HG02885 (cell line): ENCODE results near the gene CMSS1.

ENCODE experiments used
- ATAC-seq: cut with Tn5 transposase; IDR thresholded peaks from one replicate; pipeline ENCODE4 v1.9.1; 2021; ENCODE audit warnings: mild to moderate bottlenecking; ENCODE audit not compliant: unreplicated experiment, poor library complexity

The CMSS1 gene

GRCh38 chr3:100009276-100010086 lies 191.8 kb downstream of the CMSS1 start:
- no peak for ATAC-seq

- ATAC-seq = no peak
These were observed 192.4 kb downstream of the CMSS1 start for GRCh38 chr3:100010087-100010417.

- no peak for ATAC-seq
These were observed 201.1 kb downstream of the CMSS1 start for GRCh38 chr3:100018806-100019205.

GRCh38 chr3:100019719-100020118 lies 202.1 kb downstream of the CMSS1 start:
- no peak for ATAC-seq

GRCh38 chr3:100020876-100021644 lies 203.4 kb downstream of the CMSS1 start:
- ATAC-seq = no peak

GRCh38 chr3:100022506-100022905 lies 204.8 kb downstream of the CMSS1 start:
- no peak for ATAC-seq

- ATAC-seq = no peak
These were observed 205.5 kb downstream of the CMSS1 start for GRCh38 chr3:100023150-100023549.

- ATAC-seq = no peak
These were observed 205.9 kb downstream of the CMSS1 start for GRCh38 chr3:100023595-100023994.

- no peak for ATAC-seq
These were observed 207.1 kb downstream of the CMSS1 start for GRCh38 chr3:100024520-100025303.

GRCh38 chr3:100027321-100027720 lies 209.7 kb downstream of the CMSS1 start:
- no peak for ATAC-seq

GRCh38 chr3:100029052-100029451 lies 211.4 kb downstream of the CMSS1 start:
- ATAC-seq = no peak

GRCh38 chr3:100029689-100030088 lies 212.0 kb downstream of the CMSS1 start:
- peak; percentile 43 for ATAC-seq

GRCh38 chr3:100030346-100030745 lies 212.7 kb downstream of the CMSS1 start:
- ATAC-seq = no peak

- ATAC-seq = no peak
These were observed 213.3 kb downstream of the CMSS1 start for GRCh38 chr3:100030914-100031425.

- no peak for ATAC-seq
These were observed 214.6 kb downstream of the CMSS1 start for GRCh38 chr3:100032243-100032642.

- no peak for ATAC-seq
These were observed 215.5 kb downstream of the CMSS1 start for GRCh38 chr3:100033184-100033583.

- ATAC-seq = no peak
These were observed 216.3 kb downstream of the CMSS1 start for GRCh38 chr3:100033903-100034471.

- ATAC-seq = no peak
These were observed 221.4 kb downstream of the CMSS1 start for GRCh38 chr3:100039075-100039474.

GRCh38 chr3:100040451-100041225 lies 223.0 kb downstream of the CMSS1 start:
- ATAC-seq = no peak

- no peak for ATAC-seq
These were observed 223.7 kb downstream of the CMSS1 start for GRCh38 chr3:100041328-100041749.
